Neuron (in vitro differentiated cells): Measurements from ENCODE around the gene DDX31.

Experiments
- H2AFZ ChIP-seq: one replicate; pipeline ENCODE4 v1.6.1; 2013; ENCODE audit warnings: low read depth, mild to moderate bottlenecking, inconsistent platforms, low read length, moderate library complexity
- H3K27me3 ChIP-seq: one replicate; pipeline ENCODE4 v1.6.1; 2013; ENCODE audit warnings: low read length; ENCODE audit not compliant: insufficient read depth
- H3K36me3 ChIP-seq: one replicate; pipeline ENCODE4 v1.6.1; 2013; ENCODE audit warnings: low read length; ENCODE audit not compliant: insufficient read depth
- H3K4me1 ChIP-seq: one replicate; pipeline ENCODE4 v1.6.1; 2013; ENCODE audit warnings: low read length; ENCODE audit not compliant: insufficient read depth
- H3K4me3 ChIP-seq: 2 replicates; pipeline ENCODE4 v1.5.1; 2013; ENCODE audit warnings: mild to moderate bottlenecking, low read length, moderate library complexity
- H3K9me3 ChIP-seq: one replicate; pipeline ENCODE4 v1.6.1; 2013; ENCODE audit warnings: low read length

DDX31 gene

DNA sequence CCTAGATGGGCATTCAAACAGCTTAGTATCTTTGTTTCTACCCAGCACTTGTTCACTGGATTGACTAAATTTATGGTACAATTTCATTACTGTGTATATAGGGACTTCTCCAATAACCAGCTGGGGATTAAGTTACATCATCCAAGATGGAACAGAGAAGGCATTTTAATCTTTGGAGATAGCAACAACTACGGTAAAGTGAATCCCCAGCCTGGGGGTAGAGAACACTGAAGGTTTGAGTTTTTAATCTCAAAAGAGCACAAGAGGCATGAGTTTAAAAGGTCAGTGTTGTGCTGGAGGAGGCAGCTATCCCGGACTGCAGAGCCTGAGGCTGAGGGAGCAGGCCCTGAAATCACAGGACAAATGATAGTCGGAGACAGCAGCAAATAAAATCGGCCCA lies 28.6 kb downstream of the DDX31 start:
- Histone ChIP-seq H3K4me1 (no peaks in the 10 kb centered on the region), H2AFZ (no peak overlapping the region), H3K27me3 (no peaks in the 10 kb centered on the region), H3K9me3 (no peaks in the 10 kb centered on the region), H3K36me3 (peaks cover 90% of the 10 kb centered on the region), H3K4me3 (no peak overlapping the region)

DNA sequence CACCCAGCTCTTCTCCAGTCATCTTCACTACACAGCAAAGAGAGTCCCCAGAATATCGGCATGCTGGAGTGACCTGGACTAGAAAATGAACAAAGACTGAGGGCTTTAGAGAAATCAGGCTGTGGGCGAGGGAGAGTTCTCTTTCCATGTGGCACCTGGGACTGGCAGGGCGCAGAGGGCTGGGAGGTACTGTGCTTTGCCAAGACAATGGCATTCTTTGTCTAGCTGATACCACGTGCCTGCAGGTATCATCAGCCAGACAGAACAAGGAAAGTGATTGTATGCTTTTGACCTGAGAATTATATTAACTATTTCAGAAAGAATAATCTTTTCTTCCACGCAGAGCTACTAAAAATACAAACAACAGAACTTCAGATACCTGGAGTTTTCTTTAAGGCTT lies 30.5 kb downstream of the DDX31 start:
- Histone ChIP-seq H3K27me3 (no peaks in the 10 kb centered on the region), H3K9me3 (no peaks in the 10 kb centered on the region), H3K4me3 (no peak overlapping the region), H3K4me1 (no peaks in the 10 kb centered on the region), H3K36me3 (peaks cover 76% of the 10 kb centered on the region), H2AFZ (no peak overlapping the region)

DNA sequence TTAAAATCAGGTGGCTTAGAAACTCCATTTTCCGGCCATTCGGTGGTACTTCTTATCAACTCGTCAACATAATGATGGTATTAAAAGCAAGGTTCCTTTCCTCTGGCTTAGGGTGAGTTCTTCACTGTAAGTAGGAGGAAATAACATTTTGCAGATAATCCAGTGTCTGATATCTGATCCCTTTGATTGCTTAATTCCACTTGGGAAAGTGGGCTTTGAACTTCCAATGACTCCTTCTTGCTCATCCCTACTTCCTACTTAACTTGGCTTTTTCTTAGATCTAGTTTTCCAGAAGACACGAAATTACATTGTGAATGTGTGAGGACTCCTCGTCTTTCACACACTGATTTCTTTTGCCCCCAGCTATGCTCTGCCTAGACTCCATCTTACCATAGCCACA lies 31.5 kb downstream of the DDX31 start:
- peaks cover 66% of the 10 kb centered on the region for H3K36me3 ChIP-seq
- H3K27me3 ChIP-seq: no peaks in the 10 kb centered on the region
- H3K4me1 ChIP-seq: no peaks in the 10 kb centered on the region
- H3K4me3 ChIP-seq: no peak overlapping the region
- H3K9me3 ChIP-seq: no peaks in the 10 kb centered on the region
- no peak overlapping the region for H2AFZ ChIP-seq

DNA sequence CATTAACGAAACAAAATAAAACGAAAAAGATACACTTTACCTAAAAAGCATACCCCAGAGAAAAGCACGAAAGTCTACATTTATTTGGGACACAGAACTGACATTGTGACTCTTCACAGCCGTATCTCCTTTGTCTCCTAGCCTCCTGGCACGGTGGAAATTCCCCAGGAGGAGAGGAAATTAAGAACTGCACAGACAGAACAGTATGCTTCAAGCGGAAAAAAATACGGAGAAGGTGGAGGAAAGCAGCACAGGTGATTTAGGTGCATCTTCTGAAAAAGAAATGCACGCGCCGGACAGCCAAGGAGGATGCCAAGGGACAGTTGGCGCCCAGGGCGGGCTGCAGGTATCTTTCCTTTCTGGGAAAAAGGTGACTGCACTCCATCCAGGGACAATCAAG lies 32.0 kb downstream of the DDX31 start:
- no peaks in the 10 kb centered on the region for H3K4me1 ChIP-seq
- H3K27me3 ChIP-seq: no peaks in the 10 kb centered on the region
- no peaks in the 10 kb centered on the region for H3K9me3 ChIP-seq
- H3K36me3 ChIP-seq: peaks cover 62% of the 10 kb centered on the region
- H3K4me3 ChIP-seq: no peak overlapping the region
- H2AFZ ChIP-seq: no peak overlapping the region

DNA sequence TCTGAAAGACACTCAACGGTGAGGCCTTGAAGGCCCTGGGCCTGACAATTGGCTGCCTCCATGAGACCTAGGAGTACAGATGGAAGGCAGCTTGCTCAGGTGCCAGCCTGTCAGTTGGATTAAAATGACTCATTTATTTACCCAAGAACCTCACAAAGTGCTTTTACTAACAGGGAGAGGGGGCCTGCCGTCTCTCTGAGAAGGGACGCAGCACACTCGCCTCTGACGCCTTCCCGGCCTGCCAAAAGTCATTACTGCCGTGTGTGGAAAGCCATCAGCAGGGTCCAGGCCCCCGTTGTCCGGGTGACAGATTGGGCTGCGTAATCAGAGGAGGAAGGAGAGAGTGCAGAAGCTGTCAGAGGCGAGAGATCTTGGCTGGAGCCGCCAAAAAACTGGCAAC lies 32.4 kb downstream of the DDX31 start:
- Histone ChIP-seq H3K4me1 (no peaks in the 10 kb centered on the region), H3K9me3 (no peaks in the 10 kb centered on the region), H2AFZ (no peak overlapping the region), H3K27me3 (no peaks in the 10 kb centered on the region), H3K4me3 (no peak overlapping the region), H3K36me3 (peaks cover 58% of the 10 kb centered on the region)

DNA sequence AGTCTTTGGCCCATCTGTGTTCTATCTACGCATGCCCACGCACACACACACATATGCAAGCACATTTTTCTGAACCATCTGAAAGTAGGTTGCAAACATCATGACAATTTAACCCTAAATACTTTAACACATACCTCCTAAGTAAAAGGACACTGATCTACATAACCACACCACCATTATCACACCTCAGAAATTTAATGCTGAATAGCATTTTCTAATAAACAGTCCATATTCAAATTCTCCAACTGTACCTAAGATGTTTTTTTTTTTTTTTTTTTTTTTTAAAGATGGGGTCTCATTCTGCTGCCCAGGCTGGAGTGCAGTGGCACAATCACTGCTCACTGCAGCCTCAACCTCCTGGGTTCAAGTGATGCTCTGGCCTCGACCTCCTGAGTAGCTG lies 35.5 kb downstream of the DDX31 start:
- no peak overlapping the region for H3K4me3 ChIP-seq
- H3K9me3 ChIP-seq: no peaks in the 10 kb centered on the region
- no peaks in the 10 kb centered on the region for H3K27me3 ChIP-seq
- H3K36me3 ChIP-seq: peaks cover 56% of the 10 kb centered on the region
- no peaks in the 10 kb centered on the region for H3K4me1 ChIP-seq
- no peak overlapping the region for H2AFZ ChIP-seq

DNA sequence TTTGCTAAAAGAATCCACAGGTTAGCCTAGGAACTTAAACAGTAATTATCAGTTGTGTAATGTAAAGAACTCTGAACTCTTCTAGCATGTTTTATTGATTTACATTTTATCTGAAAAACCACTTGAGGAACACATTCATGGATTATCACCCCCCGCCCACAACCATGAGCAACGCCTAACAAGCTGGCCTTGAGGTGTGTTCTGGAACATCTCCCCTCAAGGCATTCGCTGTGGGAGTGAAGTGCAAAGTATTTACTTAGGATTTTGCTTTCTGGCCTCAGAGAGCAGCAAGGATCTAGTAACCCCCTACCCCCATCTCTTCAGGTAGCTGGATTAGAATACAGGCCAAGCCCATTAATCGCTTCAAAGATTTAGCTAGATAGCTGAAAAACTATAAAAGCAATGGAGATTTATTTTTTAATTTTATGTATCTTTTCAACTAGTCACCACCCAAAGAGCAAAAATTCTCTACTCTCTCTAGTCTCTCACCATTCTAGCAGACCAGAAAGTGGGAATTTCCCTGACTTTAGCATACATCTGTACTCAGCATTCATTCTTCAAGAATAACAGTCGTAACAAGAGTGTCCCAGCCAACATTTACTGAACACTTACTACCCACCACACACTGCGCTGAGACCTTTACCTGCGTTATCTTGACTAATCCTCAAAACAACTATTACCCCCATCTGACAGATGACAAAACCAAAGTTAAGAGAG lies 37.2 kb downstream of the DDX31 start:
- peaks cover 57% of the 10 kb centered on the region for H3K36me3 ChIP-seq
- H3K4me1 ChIP-seq: no peaks in the 10 kb centered on the region
- no peaks in the 10 kb centered on the region for H3K9me3 ChIP-seq
- no peak overlapping the region for H3K4me3 ChIP-seq
- no peak overlapping the region for H2AFZ ChIP-seq
- no peaks in the 10 kb centered on the region for H3K27me3 ChIP-seq

DNA sequence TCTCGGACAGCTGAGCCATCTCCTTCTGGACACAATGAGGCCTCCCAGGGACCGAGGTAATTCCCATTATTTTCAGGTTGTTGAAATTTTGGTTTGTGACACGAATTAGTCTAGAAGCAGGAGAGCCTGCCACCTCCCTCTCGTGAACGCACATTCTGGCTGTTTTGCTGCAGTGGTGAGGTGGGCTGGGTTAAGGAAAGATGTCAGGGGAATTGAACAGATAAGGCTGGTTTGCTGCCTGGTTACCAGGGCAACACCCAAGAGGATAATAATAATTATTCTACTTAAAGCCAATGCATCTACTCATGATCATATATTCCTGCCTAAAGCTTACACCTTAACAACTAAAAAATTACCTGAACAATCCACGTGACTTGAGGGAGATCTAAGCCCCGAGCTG lies 38.1 kb downstream of the DDX31 start:
- H3K4me3 ChIP-seq: no peak overlapping the region
- H3K4me1 ChIP-seq: no peaks in the 10 kb centered on the region
- peaks cover 55% of the 10 kb centered on the region for H3K36me3 ChIP-seq
- no peak overlapping the region for H2AFZ ChIP-seq
- no peaks in the 10 kb centered on the region for H3K9me3 ChIP-seq
- H3K27me3 ChIP-seq: no peaks in the 10 kb centered on the region

DNA sequence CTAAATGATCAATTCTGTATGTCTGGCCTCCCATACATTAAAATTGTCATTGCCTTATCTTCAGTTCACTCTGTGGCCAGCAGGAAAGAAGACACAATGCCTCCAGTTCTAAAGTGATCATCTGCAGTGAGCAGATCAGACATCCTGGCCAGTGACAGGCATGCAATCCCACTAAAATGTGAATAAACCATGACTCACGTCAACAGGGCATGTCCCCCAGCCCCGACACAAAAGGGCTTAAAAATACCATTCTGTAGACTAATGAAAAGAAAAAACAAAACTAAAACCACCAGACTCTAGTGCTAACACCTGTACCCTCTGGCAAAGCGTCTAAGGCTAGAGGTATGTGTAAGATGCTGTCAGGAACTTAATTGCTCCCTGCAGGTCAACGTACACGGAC lies 38.5 kb downstream of the DDX31 start:
- Histone ChIP-seq H3K27me3 (no peaks in the 10 kb centered on the region), H3K4me3 (no peak overlapping the region), H3K4me1 (no peaks in the 10 kb centered on the region), H3K36me3 (peaks cover 53% of the 10 kb centered on the region), H2AFZ (no peak overlapping the region), H3K9me3 (no peaks in the 10 kb centered on the region)

DNA sequence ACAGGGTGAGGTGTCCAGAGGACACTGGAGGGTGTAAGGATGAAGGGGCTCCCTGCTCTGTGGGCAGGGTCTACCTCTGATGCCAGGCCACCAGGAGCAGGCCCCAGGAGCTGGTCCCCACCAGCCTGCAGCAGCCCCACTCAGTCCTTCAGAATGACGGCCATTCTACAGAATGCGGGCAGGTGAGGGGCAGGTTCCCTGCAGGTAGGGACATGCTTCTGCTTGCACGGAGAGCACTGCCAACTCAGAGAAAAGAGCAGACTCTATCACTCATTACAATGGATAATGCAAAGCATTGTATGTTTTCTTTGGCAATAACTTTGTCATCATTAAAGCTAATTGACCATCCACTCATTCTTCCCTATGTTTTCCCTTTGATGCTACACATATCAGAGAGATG lies 39.0 kb downstream of the DDX31 start:
- H3K9me3 ChIP-seq: no peaks in the 10 kb centered on the region
- no peak overlapping the region for H2AFZ ChIP-seq
- H3K27me3 ChIP-seq: no peaks in the 10 kb centered on the region
- H3K4me1 ChIP-seq: no peaks in the 10 kb centered on the region
- no peak overlapping the region for H3K4me3 ChIP-seq
- peaks cover 48% of the 10 kb centered on the region for H3K36me3 ChIP-seq

DNA sequence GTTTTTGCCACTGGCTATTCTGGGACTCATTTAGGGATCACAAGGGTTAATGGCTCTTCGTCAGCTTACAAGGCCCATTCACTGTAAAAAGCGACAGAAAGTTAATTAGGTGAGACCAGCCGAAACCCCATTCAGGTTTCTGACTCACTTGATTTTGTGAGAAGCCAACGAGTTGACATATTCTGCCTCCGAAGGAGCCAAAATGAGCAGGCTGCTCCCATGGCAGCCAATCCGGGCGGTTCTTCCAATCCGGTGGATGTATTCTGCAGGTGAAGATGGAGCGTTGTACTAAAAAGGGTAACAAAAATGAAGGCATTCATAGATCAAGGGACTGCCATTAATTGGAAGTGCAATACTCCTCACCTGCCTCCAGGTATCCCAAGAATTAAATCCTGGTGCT lies 39.7 kb downstream of the DDX31 start:
- Histone ChIP-seq H3K9me3 (no peaks in the 10 kb centered on the region), H3K27me3 (no peaks in the 10 kb centered on the region), H3K4me3 (no peak overlapping the region), H3K36me3 (peaks cover 54% of the 10 kb centered on the region), H2AFZ (no peak overlapping the region), H3K4me1 (no peaks in the 10 kb centered on the region)

DNA sequence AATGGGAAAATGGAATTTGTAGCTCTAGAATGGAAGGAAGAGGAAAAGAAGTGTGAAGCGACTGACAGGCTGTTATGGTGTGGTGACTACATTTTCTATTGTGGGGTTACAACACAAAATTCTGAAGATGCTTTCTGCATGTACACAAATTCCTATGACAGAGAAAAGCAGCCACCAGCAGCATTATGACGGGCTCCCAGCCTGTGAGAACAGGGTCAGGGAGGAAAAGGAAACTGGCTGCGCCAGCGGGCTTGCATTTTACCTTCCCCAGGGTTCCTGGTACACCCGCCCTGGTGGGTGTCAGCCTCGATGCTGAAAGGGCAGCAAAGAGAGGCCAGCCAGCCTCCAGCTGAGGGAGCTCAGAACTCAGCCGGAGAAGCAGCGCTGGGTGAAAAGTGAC lies 41.0 kb downstream of the DDX31 start:
- Histone ChIP-seq H2AFZ (no peak overlapping the region), H3K27me3 (no peaks in the 10 kb centered on the region), H3K9me3 (no peaks in the 10 kb centered on the region), H3K4me1 (no peaks in the 10 kb centered on the region), H3K36me3 (peaks cover 64% of the 10 kb centered on the region), H3K4me3 (no peak overlapping the region)

DNA sequence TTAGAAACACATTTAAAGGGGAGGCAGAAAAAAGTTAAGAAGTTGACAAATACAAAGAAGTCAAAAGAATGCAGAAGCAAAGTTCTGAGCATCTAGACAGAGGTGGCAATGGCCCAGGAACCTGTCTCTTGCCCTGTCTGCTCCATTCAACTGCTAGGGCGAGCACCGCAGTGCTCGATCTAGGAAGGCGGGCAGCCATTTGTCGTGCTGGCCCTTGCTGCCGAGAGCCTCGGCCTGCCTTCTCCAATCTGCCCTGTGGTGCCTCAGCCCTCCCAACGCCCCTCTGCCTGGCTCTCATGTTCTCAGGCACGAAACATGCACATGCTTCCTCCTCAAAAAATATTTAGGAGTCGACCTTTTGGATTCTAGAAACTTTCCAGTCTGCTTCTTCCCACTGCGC lies 42.2 kb downstream of the DDX31 start:
- no peak overlapping the region for H2AFZ ChIP-seq
- H3K4me1 ChIP-seq: no peaks in the 10 kb centered on the region
- H3K9me3 ChIP-seq: no peaks in the 10 kb centered on the region
- no peaks in the 10 kb centered on the region for H3K27me3 ChIP-seq
- peaks cover 67% of the 10 kb centered on the region for H3K36me3 ChIP-seq
- H3K4me3 ChIP-seq: no peak overlapping the region

DNA sequence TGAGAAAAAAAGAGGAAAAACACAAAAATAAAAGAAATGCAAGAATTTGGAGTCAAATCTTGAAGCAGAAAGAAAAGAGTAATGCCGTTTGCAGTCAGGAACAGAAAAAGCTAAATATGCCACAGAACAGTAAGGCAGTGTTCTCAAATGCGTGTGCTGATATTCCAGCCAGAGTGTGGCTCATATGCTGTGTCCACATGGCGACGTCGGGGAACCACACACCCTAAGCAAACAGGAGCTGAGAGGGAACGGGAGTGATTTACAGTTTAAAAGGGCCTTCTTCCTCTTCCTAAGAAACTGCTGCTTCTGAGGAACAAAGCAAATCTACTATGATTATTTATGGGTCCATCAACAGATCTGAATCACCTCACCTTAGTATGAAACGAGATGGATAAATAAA lies 42.7 kb downstream of the DDX31 start:
- H3K4me1 ChIP-seq: no peaks in the 10 kb centered on the region
- H2AFZ ChIP-seq: no peak overlapping the region
- no peaks in the 10 kb centered on the region for H3K27me3 ChIP-seq
- H3K36me3 ChIP-seq: peaks cover 67% of the 10 kb centered on the region
- H3K9me3 ChIP-seq: no peaks in the 10 kb centered on the region
- no peak overlapping the region for H3K4me3 ChIP-seq
